ENCODE results near the gene HOMER2.

DNA sequence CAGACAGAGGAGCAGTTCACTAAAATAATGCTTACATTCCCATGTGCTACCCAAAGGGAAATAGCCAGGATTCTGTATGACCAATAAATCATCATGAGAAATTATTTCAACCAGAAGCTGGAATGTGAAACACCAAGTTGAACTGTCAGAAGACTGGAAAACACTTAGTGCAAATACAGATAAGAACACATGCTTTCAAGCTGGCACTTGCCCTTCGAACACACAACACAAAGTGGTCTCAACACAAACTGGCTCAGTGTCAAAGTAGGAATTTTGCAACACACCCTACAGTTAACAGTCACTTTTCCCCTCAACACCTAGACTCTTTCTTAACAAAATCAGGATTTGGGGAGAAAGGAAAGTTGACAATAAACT is 148.0 kb downstream of the HOMER2 start:
- TF ChIP-seq, protein P1, sequence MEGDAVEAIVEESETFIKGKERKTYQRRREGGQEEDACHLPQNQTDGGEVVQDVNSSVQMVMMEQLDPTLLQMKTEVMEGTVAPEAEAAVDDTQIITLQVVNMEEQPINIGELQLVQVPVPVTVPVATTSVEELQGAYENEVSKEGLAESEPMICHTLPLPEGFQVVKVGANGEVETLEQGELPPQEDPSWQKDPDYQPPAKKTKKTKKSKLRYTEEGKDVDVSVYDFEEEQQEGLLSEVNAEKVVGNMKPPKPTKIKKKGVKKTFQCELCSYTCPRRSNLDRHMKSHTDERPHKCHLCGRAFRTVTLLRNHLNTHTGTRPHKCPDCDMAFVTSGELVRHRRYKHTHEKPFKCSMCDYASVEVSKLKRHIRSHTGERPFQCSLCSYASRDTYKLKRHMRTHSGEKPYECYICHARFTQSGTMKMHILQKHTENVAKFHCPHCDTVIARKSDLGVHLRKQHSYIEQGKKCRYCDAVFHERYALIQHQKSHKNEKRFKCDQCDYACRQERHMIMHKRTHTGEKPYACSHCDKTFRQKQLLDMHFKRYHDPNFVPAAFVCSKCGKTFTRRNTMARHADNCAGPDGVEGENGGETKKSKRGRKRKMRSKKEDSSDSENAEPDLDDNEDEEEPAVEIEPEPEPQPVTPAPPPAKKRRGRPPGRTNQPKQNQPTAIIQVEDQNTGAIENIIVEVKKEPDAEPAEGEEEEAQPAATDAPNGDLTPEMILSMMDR (IDR thresholded peaks at IDR 0.05), result no peak
- TF ChIP-seq POLR2AphosphoS5 (IDR thresholded peaks at IDR 0.05), result no peak
- TF ChIP-seq POLR2A (IDR thresholded peaks at IDR 0.05), result no peak
- no peak for TF ChIP-seq EP300 (IDR thresholded peaks at IDR 0.05)

Measured in suprapubic skin (tissue), 4 donors.